ENCODE results near the gene TPRG1L.

TPRG1L gene

DNA sequence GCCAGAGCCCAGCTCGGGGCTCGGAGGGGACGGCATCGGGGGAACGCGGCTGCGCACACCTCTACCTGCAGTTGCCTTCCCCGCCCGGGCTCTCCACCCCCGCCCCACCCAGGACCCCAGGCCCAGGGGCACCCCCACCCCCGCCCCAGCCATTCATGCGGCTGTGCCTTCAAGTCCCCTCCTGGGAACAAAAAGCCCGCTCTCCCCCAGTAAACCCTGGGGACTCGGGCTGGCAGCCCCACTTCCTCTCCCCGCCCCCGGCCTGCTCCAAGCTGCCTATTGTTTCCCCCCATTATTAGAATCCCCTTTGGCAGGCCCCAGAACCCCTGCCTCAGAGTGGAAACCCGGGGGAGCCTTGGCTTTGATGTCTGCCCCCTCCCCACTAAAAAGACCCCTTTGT is 31.5 kb upstream of the TPRG1L start:
- in situ Hi-C loops (cut with HindIII; ENCODE audit: low sequenced_read_pairs), result no loop called here

DNA sequence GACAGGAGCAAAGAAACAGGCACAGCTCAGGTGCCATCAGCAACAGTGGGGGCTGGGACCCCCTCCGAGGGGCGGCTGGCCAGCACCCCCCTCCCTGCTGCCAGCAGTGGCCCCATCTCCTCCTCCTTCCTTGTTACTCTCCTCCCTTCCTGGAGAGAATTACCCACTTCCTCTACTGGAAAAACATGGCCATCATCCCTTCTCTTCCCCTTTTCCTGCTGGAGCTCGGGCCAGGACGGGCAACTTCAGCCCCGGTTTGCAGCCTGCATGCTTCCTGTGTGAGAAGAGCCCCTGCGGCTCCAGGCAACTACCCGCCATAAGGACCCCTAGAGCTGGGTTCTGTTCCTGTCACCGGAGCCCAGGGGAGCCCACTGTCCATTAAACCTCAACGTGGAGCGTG is 31.1 kb upstream of the TPRG1L start:
- in situ Hi-C loops (cut with HindIII; ENCODE audit: low sequenced_read_pairs), result no loop called here

DNA sequence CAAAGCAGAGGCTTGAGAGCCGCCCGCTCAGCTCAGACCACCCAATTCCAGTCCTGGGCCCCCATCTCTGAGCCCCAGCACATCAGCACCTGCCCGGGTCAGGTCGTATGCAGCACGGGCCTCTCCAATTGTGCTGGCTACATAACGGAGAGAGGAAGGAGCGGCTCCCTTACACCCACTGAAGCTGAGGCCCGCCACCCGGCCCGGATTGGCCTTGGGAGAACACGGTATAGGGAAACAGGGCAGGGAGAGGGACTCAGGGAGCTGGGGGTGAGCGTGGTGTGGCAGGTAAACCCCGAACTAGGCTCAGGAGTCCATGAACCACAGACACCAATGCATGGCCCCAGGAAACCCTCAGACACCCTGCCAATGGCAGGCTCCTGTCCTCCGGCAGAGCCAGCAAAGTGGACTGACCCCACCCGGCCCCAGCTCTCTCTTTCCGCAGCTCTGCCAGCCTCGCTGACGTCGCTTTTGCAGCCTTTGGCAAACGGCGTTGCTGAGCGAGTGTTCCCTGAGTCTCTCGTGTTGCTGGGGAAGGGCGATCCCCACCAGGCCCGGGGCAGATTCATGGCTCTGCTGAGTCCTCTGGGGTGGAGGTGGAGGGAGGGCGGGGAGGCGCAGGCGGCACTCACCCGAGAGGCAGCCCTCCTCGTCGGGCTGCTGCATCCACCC is 30.0 kb upstream of the TPRG1L start:
- in situ Hi-C loops (cut with HindIII; ENCODE audit: low sequenced_read_pairs), result no loop called here

DNA sequence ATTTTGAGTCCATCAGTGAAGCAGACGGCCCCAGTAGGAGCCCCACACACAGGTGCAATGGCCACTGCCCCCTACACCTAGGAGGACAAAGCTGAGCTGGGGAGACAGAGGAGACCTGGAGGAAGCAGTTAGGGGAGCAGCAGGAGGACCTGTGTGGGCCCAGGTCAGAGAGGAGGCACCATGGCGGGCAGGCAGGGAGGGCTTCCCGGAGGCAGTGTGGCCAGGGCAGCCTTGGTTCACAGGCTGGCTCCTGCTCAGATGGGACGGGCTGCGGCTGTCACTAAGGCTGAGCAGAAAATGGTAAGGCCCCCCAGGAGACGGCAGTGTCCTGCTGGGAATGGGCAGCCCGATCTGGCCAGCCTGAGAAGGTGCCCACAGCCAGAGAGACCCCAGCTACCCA is 28.9 kb upstream of the TPRG1L start:
- in situ Hi-C loops (cut with HindIII; ENCODE audit: low sequenced_read_pairs), result no loop called here

DNA sequence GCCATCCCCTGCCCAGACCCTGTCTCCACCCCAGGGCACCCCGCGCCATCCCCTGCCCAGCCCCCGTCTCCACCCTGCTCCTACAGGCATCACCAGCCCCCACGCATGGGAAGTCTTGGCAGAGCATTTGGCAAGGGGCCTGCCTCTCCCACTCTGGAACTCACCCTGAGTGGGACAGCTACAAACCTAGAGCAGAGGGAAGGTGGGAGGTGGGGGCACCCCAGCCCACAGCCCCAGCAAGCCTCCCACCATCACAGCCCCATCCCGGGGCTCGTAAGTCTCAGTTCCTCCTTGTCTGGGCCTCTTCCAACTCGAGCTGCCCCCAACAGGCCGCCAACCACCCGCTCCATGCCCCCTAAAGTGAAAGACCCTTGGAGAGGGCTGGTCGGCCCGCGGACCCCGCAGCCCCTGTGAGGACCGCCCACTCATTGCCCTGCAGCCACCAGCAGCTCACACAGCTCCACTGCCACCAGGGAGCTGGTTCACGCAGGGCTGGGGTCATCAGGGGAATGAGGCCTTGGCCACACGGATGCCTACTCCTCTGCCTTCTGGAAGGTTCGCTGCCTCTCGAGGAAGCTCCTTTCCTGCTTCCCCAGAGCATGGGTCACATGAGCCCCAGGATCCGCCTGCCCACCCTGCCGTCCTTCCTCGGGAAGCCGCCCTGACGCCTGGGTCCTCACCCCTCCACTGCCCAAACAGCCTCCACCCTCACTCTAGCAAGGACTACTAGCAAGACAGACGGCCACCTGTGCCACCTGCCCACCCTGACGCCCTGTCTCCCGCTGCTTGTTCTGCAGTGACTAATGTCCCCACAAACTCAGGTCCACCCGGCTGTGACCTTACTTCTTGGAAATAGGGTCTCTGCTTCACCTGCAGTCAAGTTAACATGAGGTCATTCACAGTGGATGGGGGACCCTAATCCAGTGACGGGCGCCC is 27.9 kb upstream of the TPRG1L start:
- in situ Hi-C loops (cut with HindIII; ENCODE audit: low sequenced_read_pairs), result no loop called here

DNA sequence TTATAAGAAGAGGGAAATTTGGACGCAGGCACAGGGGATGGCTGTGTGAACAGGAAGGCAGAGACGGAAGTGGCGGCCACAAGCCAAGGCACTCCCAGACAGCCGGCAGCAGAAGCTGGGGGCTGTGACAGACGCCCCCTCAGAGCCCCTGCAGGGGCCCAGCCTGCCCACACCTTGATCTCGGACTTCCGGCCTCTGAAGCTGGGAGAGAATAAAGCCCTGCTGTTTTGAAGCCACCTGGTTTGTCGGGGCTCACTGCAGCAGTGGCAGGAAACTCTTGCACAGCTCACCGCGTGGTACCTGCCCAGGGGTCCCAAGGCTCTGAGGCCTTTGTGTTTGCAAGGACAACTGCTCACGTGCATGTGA is 27.2 kb upstream of the TPRG1L start:
- in situ Hi-C loops (cut with HindIII; ENCODE audit: low sequenced_read_pairs), result no loop called here

DNA sequence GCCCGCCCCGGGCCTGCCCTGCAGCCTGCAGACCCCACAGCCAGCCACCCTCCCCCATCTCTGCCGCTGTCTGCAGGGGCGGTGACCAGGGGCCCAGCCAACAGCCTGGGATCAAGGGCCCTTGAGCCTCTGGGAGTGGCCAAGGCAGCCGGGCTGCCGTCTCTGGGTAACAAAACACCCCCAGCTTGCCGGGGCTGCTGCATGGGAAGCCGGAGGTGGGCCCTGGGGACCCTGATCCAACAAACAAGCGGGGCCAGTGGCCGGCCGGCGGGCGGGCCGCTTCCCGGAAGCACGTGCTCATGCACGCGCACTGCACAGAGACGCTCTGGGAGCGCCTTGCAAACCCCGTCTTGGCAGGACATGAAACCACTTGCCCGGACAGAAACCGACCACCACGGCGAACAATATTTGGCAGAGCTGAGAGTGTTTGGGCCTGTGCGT is 26.7 kb upstream of the TPRG1L start:
- in situ Hi-C loops (cut with HindIII; ENCODE audit: low sequenced_read_pairs), result no loop called here

DNA sequence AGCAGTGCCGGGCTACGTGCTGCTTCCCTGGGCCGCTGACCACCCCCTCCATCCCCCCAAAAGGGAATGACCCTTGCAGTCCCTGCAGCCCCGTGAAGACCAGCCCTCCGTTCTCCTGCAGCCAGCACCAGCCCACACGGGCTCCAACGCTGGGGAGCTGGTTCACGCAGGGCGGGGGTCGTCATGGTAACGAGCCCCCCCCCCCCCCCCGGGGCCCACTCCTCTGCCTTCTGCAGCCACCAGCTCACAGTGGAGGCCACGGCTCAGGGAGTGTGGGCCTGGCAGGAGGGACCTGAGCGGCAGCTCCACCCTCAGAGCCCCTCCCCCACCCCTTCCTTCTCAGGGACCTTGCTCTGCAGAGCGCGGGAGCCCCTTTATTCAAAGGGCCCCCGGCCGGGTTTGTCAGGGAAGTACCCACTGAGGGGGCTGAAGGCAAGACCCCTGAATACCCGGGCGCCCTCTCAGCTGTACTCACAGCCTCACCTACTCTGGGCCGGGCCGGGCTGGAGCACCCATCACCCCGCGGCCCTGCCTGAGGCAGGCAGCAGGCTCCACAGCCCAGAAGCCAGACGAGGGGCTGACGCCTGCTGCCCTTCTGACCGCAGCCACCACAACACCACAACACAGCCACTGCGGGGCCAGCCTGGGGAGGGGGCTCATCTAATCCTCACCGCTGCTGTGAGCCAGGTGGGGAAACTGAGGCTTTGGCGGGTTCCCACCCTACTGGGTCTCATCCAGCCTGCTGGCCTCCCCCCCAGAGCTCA is 26.1 kb upstream of the TPRG1L start:
- in situ Hi-C loops (cut with HindIII; ENCODE audit: low sequenced_read_pairs), result no loop called here

DNA sequence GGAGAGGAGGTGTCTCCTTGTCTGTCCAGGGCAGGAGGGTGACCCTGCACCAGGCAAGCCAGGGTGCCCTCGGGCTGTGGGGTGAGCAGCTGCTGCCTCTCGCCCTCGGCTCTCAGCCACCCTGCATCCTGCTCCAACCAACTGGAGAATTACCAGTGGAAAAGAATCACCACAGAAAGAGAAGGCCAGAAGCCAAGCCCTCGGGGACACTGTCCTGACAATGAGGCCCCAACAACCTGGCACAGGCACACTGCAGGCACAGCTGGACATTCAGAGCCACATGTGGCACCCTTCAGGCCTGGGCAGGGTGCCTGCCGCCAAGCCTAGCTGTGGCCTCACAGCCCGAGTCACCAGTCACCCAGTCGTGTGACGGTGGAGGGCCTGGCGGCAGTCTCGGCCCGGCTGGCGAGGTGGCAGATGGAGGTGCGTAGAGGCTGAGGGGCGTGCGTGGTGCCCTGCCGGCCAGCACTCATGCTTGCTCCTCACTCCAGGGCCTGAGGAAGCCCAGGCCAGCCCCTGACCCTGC is 25.5 kb upstream of the TPRG1L start:
- in situ Hi-C loops (cut with HindIII; ENCODE audit: low sequenced_read_pairs), result no loop called here

DNA sequence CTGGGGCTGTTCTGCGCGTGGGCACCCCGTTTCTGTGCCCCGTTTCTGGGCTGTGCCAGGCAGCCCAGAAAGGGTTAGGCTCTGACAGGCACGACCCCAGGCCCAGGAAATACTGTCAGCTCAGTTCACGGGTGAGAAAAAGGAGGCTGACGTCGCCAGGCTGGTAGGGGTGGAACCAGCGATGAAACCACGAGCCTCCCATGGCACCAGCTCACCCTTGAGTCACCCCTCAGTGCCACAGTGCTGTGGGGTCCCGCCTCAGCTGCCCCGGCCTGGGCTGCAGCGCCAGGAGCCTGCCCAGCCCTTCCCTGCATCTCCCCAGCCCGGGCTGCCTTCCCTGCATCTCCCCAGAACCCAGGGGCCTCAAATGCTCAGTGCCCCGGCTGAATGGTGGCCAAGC is 25.0 kb upstream of the TPRG1L start:
- in situ Hi-C loops (cut with HindIII; ENCODE audit: low sequenced_read_pairs), result no loop called here

DNA sequence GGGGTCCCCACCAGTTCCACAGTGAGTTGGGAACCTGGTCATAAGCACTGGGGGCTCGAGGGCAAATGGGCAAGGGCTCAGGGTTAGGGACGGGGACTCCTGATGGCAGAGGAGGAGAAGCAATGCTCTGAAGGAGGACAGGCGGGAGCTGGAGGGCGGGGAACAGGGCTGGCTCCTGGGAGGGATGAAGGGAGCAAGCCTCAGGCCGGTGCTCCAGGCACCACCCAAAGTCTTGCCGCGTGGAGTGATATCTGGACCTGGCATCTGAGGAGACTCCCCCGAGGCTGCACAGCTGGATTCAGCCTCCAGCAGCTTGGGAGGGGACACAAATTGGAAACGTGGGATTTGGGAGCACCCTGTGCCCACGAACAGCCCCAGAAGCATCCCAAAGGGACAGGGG is 24.5 kb upstream of the TPRG1L start:
- in situ Hi-C loops (cut with HindIII; ENCODE audit: low sequenced_read_pairs), result no loop called here

DNA sequence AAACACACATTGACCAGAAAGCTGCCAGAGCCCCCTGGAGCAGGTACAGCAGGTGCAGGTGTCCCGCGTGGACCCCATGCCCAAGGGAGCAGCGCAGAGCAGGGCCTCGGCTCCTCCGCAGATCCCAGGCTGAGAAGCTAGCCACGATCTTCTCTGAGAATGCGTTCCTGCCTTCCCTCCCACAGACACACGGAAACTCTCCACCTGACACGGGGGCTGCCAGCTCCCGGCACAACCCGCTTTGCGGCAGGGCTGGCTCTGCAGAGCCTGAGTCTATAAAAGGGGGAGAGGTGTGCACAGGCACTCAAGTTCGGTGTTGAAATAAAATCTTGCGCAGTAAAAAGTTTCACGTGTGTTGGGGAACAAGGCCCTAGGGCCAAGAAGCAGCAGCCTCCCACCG is 23.1 kb upstream of the TPRG1L start:
- in situ Hi-C loops (cut with HindIII; ENCODE audit: low sequenced_read_pairs), result no loop called here

DNA sequence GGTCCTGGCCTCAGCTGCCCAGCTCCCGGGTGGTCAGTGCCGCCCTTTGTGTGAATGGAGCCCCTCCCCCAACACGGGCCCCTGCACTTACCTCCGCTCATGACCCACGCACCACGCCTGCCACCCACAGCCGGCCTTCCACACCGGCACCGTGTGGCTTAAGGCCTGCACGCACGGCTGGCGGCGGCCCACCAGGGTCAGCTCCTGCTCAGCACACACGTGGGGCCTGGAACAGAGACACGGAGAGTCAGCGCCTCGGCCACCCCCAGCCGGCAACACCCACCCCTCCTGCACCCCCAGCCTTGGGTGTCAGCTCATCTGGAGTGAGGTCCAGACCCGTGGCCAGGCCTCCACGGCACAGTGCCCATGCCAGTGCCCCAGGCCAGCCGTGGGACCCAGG is 22.4 kb upstream of the TPRG1L start:
- in situ Hi-C loops (cut with HindIII; ENCODE audit: low sequenced_read_pairs), result no loop called here

DNA sequence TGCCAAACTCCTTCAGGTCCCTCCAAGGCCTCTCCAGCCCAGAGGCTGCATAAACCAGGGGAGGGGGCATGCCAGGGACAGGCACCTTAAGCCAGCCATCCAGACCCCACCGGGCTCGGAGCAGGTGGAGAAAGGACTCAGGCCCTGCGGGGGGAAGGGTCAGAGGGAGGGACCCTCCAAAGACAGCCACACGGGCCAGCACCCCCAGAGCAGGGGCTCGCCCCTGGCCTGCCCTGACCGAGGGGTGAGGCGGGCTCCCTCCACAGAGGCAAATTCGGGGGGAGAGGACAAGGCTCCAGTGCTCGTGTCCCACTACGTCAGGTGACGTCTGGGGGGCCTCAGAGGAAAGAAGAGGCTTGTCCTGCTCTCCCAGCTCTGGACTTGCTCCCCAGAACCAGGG is 21.7 kb upstream of the TPRG1L start:
- in situ Hi-C loops (cut with HindIII; ENCODE audit: low sequenced_read_pairs), result no loop called here

DNA sequence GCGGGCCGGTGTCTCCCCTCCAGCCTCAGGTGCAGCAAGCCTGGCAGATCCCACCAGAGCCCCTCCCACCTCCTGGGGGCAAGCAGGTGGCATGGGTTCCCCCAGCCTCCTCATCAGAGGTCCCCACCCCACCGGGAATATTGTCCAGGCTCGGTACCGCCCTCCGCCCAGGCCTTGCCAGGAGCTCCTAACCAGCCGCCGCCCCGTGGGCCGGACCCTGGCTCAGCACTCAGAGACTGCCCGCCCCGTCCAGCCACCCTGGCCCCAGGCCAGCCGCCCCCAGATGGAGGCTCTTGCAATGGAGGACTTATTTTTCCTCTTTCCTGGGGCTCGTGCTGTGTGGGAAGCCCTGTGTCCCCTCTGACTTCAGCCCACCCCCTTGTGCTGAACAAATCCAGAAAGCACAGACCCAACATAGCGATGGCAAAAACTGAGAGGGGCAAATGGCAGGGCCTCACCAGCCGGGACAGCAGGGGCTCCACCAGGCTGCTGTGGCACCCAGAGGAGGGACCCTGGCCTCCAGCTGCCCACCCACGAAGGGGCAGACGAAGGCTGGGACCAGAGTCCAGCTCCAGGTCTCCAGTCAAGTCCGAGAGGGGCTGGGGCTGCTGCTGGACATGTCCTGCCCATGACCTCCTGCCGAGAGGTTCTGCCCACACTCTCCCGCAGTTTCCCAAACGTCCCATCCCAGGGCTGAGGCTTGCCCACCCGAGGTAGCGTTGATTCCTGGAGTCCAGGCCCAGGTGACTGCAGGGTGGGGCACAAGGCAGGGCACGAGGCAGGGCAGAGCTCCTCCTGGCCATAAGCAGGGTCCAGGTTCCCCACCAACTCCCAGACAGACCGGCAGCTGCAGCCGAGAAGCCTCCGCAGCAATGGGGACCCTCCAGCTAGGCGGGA is 21.0 kb upstream of the TPRG1L start:
- in situ Hi-C loops (cut with HindIII; ENCODE audit: low sequenced_read_pairs), result no loop called here

DNA sequence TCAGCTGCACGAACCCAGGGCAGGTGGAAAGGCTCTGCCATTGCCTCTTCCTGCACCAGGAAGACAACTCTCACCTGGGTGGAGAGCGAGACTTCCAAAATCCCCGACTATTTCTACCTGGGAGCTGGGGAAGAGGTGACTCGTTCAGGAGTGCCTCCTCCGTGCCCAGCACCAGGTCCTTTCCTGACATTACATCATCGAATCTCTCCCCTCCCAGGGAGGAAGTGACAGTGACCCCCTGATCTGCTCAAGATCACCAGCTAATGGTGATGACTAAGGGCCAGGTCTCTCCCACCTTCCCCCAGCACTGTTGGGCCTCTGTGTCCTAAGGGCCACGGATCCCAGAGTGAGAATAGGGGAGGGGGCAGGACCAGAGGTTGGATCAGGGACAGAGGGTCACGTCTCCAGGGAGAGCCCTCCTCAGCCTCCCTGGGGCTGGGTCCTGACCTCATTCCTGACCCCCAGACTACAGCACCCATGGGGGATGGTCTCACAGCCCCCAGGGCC is 20.3 kb upstream of the TPRG1L start:
- in situ Hi-C loops (cut with HindIII; ENCODE audit: low sequenced_read_pairs), result no loop called here

DNA sequence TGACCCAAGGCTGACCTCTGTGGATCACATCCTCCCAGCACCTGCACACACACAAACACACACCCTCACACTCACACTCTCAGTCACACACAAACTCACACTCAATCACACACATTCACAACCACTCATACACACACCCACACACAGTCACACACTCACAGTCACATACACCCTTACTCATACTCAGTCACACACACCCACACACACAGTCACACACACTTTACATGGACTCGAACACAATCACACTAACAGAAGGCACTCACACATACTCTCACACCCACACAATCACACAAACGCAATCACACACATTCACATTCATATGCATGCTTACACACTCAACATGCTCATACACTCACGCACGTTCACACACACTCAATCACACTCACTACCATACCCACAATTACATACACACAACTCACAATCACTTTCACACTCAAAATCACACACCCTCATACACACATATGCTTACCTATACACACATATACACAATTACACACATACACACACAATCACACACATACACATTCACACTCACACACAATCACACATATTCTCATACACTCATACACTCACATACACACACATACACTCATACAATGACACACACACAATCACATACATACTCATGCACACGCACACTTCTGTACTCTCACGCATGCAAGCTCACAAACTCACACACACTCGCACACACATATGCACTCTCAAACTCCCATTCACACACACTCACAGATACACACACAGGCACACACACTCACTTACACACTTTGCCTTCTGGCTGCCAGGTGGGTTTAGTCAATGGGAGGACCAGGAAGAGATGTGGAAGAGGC is 19.6 kb upstream of the TPRG1L start:
- in situ Hi-C loops (cut with HindIII; ENCODE audit: low sequenced_read_pairs), result no loop called here

DNA sequence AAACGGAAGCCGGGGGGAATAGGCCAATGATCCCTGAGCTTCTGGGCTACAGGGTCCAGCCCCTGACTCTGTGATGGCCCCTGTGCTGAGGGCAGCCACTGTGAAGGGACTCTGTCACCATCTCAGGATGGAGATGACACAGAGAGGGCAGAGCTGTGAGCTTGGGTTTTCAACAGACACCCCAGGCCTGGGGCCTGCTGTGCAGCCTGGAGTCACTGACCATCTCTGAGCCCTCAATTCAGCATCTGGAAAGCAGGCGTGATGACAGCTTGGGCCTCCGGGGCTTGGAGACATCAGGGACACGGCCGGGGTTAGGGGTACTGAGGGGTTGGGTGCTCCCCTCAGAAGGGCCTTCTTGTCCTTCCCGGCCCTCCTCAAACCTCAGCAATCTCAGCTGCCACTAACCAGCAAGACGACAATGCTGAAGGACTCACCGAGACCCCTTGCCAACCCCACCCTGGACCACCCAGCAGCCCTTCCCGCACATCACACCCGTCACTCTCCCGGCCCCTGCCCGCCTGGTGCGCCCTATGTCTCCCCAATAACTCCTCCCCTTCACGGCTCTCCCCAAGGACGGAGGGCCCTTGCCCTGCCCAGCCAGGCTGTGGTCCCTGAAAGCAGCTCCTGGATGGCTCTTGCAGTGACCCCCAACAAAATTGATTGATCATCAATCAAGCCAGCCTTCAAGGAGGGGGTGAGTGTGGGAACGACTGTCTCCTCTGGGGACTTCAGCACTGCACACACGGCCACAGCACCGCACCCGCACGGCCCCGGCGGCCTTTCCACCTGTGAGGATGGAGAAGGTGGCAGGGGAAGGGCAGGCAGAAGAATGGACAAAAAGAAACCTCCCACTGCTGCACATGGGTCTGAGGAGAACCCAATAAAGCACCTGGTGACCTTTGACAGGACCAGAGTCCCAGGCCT is 17.8 kb upstream of the TPRG1L start:
- in situ Hi-C loops (cut with HindIII; ENCODE audit: low sequenced_read_pairs), result no loop called here
